Measurements from ENCODE around the gene DNAJB12. TPM values are rescaled to one million over a fixed set of nuclear protein-coding genes. Genes with fewer than 3 reads are reported as not detected.
A peak's percentile ranks its signal among the peaks of the same experiment; 100 is the strongest.
"Not testable (repeated sequence)": the region's sequence is repeated elsewhere in the genome, so short reads cannot be mapped to it uniquely, and the experiment has no call there.

DNAJB12 gene
- total RNA-seq, 2 experiments from 2014 or later: 26.4 to 29.7 TPM

DNA sequence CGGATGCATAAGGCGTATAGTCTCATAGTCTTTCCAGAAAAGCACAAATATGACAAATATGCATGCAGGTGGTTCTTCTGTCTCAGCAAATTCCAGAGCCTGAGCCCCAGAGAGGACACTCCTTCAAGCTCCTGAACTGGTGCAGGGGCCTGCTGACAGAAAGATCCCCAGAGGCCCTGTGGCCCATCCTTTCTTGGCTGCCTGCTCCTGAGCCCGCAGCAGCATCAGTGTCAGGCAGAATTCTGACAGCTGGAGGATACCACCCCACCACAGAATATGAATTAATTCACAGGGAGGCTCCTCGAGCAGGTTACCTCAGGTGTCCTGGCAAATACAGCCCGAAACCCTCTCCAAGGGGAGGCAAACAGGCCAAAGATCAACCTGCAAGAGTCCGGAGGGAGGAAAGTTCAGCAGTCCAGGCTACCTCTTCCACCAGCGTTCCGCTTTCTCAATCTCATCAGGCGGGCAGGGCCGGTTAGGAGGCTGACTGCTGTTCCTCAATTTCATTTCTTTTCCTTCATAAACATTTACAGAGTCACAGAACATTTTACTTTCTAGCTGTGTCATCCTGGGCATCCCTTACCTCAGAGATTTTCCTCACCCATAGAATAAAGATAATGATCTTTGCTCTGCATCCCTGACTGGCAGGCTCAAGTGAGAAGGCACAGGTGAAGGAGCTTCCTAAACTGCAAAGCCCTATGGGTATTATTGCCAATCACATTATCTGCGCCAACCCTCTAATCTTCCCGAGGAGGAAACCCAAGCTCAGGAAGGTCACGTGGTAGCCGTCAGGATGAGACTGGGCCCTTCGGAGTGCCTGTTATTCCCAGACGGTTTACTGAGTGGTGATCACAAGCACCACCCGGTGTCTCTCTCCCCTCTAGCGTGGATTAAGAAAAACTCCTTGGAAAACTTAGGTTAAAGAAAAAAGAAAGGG lies 1.4 kb downstream of the DNAJB12 start:
- Mint-ChIP-seq H3K4me1 (ENCODE audit: low read depth) (peaks cover 34% of the 10 kb centered on the region), H3K4me3 (peak overlapping the region; percentile 96), H3K36me3 (ENCODE audit: low read depth) (peaks cover 27% of the 10 kb centered on the region), H3K27ac (peak overlapping the region; percentile 97), H3K9me3 (ENCODE audit: insufficient read depth) (no peaks in the 10 kb centered on the region), H3K27me3 (ENCODE audit: low read depth) (no peaks in the 10 kb centered on the region)
- no peak for ATAC-seq
- ChIA-PET CTCF (interaction anchor here (0.8 to 5.6 kb wide), 7 partner anchors 9 to 304 kb away, joined by 3 to 32 read pairs (median 4); no protein-coding TSS in a partner anchor), POLR2A (interaction anchor here (1.1 to 1.4 kb wide), 2 partner anchors 11 to 12 kb away, joined by 3 to 4 read pairs; no protein-coding TSS in a partner anchor)
- DNase-seq: no peak

DNA sequence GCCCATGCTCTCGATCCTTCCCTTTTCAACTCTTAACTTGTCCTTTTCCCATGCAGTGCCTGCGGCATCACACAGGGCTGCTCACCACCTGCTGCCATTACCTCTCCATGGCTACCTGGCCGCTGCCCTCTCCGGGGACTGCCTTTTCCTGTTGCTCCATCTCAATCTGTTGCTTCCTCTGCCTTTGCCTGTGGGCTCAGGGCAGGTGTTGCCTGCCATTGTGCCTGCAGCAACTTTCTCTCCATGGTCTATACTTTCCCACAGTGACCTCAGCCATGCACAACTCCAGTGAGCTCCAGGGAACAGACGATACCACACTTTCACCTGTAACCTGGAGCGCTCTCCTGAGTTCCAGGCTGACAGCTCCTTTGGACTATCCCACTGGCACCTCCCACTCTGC lies 3.2 kb downstream of the DNAJB12 start:
- ChIA-PET POLR2A (no interaction called here), CTCF (interaction anchor here (1.1 to 5.6 kb wide), 3 partner anchors 10 to 303 kb away, joined by 6 to 32 read pairs (median 8); no protein-coding TSS in a partner anchor)
- no peak overlapping the region for H3K4me3 Mint-ChIP-seq
- H3K27ac Mint-ChIP-seq: no peak overlapping the region
- no peaks in the 10 kb centered on the region for H3K9me3 Mint-ChIP-seq (ENCODE audit: insufficient read depth)
- H3K36me3 Mint-ChIP-seq (ENCODE audit: low read depth): peaks cover 29% of the 10 kb centered on the region
- peaks cover 34% of the 10 kb centered on the region for H3K4me1 Mint-ChIP-seq (ENCODE audit: low read depth)
- DNase-seq (no peak), ATAC-seq (no peak)
- H3K27me3 Mint-ChIP-seq (ENCODE audit: low read depth): no peaks in the 10 kb centered on the region

DNA sequence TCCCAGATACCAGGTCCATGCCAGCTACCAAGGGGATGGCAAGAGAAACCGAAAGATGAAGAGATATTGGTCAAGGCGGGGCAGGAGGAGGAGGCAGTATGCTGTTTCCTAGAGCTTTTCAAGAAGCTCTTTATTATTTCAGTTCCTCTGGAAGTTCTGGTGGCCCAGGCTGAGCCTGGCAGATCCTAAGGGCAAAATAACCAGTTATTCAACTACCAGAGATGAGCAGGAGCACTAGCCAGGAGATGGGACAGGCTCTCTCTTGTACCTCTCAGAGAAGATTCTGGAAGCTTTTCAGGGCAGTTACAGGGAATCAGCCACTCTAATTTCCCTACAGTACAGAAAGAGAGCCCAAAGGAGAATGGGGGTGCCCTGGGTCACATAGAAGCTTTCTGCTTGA lies 5.3 kb downstream of the DNAJB12 start:
- ATAC-seq: no peak
- POLR2A ChIA-PET: interaction anchor here (1.2 to 1.8 kb wide), 2 partner anchors 18 to 261 kb away, joined by 3 to 5 read pairs; partner anchors contain the start of gene SPOCK2
- H3K27ac Mint-ChIP-seq: no peak overlapping the region
- no peak overlapping the region for H3K4me3 Mint-ChIP-seq
- CTCF ChIA-PET: interaction anchor here (0.7 to 5.6 kb wide), 7 partner anchors 8 to 485 kb away, joined by 3 to 32 read pairs (median 3); partner anchors contain the start of genes ANAPC16 and ASCC1
- peaks cover 29% of the 10 kb centered on the region for H3K36me3 Mint-ChIP-seq (ENCODE audit: low read depth)
- H3K9me3 Mint-ChIP-seq (ENCODE audit: insufficient read depth): no peaks in the 10 kb centered on the region
- peaks cover 40% of the 10 kb centered on the region for H3K4me1 Mint-ChIP-seq (ENCODE audit: low read depth)
- DNase-seq: no peak
- no peaks in the 10 kb centered on the region for H3K27me3 Mint-ChIP-seq (ENCODE audit: low read depth)

DNA sequence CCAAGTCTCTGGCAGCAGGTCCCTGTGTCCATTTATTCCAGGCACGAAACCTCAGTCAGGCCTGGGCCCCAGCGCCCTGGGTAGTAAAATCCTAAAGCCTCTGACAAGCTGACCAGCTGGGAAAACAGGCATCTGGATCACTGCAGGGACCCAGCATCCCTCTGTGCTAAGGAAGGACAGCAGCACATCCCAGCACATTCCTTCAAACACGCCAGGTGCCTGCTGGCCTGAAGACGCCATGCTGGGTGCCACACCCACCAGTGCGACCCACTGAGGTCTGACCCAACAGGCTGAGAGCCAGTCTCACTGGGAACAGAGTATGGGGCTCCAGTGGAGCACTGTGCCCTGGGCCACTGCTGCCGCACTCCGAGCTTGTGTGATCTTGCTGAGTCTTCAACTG lies 6.4 kb downstream of the DNAJB12 start:
- no peak overlapping the region for H3K4me3 Mint-ChIP-seq
- ATAC-seq (no peak), DNase-seq (no peak)
- peaks cover 33% of the 10 kb centered on the region for H3K4me1 Mint-ChIP-seq (ENCODE audit: low read depth)
- no peaks in the 10 kb centered on the region for H3K9me3 Mint-ChIP-seq (ENCODE audit: insufficient read depth)
- no peak overlapping the region for H3K27ac Mint-ChIP-seq
- no peaks in the 10 kb centered on the region for H3K27me3 Mint-ChIP-seq (ENCODE audit: low read depth)
- H3K36me3 Mint-ChIP-seq (ENCODE audit: low read depth): peaks cover 34% of the 10 kb centered on the region
- ChIA-PET CTCF (interaction anchor here (1.1 to 5.6 kb wide), 3 partner anchors 10 to 126 kb away, joined by 3 to 32 read pairs (median 4); no protein-coding TSS in a partner anchor), POLR2A (no interaction called here)

DNA sequence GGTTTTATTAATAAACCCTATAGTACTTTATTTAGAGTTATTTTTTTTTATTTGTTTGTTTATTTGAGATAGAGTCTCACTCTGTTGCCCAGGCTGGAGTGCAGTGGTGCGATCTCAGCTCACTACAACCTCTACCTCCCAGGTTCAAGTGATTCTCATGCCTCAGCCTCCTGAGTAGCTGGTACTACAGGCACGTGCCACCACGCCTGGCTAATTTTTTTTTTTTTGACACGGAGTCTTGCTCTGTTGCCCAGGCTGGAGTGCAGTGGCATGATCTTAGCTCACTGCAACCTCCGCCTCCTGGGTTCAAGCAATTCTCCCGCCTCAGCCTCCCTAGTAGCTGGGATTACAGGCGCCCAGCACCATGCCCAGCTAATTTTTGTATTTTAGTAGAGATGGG lies 8.6 kb downstream of the DNAJB12 start:
- Mint-ChIP-seq H3K36me3 (ENCODE audit: low read depth) (peaks cover 32% of the 10 kb centered on the region), H3K4me1 (ENCODE audit: low read depth) (peaks cover 24% of the 10 kb centered on the region)
- DNase-seq; H3K4me3 Mint-ChIP-seq; ATAC-seq; H3K27ac Mint-ChIP-seq; POLR2A ChIA-PET; H3K9me3 Mint-ChIP-seq (ENCODE audit: insufficient read depth); H3K27me3 Mint-ChIP-seq (ENCODE audit: low read depth): not testable (repeated sequence)
- CTCF ChIA-PET: interaction anchor here (1.3 kb wide), 1 partner anchor 9 kb away, joined by 4 read pairs; no protein-coding TSS in a partner anchor

DNA sequence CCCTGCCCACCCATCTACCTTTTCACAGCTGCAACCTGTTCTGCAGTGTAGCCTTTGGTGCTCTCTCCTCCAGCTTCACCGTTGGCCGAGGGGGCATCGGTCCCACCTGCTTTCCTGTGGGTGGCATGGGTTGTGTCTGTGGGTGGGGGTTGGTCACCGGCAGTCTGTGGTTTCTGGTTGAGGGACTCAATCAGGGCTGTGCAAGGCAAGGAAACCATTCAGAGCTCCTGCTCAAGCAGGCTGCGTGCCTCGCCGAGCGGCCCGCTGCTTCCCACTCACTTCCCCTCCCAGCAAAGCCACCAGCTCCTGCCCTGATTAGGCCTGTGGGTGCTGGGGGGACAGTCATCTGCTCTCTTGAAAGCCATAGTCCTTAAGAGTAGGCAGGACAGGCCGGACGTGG lies 9.8 kb downstream of the DNAJB12 start:
- ChIA-PET POLR2A (interaction anchor here (0.6 to 1.7 kb wide), 4 partner anchors 9 to 71 kb away, joined by 3 to 7 read pairs (median 5); partner anchors contain the start of genes DDIT4 and DNAJB12), CTCF (interaction anchor here (0.9 to 1.5 kb wide), 7 partner anchors 9 to 449 kb away, joined by 3 to 4 read pairs (median 4); no protein-coding TSS in a partner anchor)
- ATAC-seq (peak; percentile 21), DNase-seq (no peak)
- peak overlapping the region; percentile 77 for H3K27ac Mint-ChIP-seq
- H3K4me3 Mint-ChIP-seq: no peak overlapping the region
- H3K9me3 Mint-ChIP-seq (ENCODE audit: insufficient read depth): no peaks in the 10 kb centered on the region
- peaks cover 36% of the 10 kb centered on the region for H3K36me3 Mint-ChIP-seq (ENCODE audit: low read depth)
- peaks cover 33% of the 10 kb centered on the region for H3K4me1 Mint-ChIP-seq (ENCODE audit: low read depth)
- H3K27me3 Mint-ChIP-seq (ENCODE audit: low read depth): no peaks in the 10 kb centered on the region

DNA sequence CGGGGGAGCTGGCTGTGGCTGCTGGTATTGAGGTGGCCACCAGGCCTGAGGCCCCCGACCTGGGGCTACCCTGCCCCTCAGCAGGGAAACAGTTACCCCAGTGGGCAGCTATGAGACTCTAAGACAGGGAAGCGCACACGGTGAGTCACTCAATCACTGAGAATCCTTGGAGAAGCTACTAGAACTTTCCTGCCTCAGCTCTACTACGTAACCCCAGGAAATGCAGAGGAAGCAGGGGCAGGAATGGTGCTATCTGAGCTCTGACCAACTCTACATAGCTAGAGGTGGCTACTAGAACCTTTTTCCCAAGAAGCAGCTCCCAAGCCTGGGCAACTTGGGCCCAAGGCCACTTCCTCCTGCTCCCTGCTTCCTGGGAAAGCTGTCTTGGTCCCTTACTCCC lies 11.8 kb downstream of the DNAJB12 start:
- Mint-ChIP-seq H3K4me3 (no peak overlapping the region), H3K4me1 (ENCODE audit: low read depth) (peaks cover 31% of the 10 kb centered on the region), H3K36me3 (ENCODE audit: low read depth) (peaks cover 32% of the 10 kb centered on the region), H3K9me3 (ENCODE audit: insufficient read depth) (no peaks in the 10 kb centered on the region), H3K27ac (peak overlapping the region; percentile 46), H3K27me3 (ENCODE audit: low read depth) (no peaks in the 10 kb centered on the region)
- ATAC-seq: no peak
- POLR2A ChIA-PET: interaction anchor here (0.5 to 1.2 kb wide), 2 partner anchors 11 to 15 kb away, joined by 3 to 4 read pairs; partner anchors contain the start of gene DNAJB12
- no peak for DNase-seq
- CTCF ChIA-PET: interaction anchor here (0.5 to 3.4 kb wide), 8 partner anchors 17 to 447 kb away, joined by 3 to 19 read pairs (median 6); no protein-coding TSS in a partner anchor

DNA sequence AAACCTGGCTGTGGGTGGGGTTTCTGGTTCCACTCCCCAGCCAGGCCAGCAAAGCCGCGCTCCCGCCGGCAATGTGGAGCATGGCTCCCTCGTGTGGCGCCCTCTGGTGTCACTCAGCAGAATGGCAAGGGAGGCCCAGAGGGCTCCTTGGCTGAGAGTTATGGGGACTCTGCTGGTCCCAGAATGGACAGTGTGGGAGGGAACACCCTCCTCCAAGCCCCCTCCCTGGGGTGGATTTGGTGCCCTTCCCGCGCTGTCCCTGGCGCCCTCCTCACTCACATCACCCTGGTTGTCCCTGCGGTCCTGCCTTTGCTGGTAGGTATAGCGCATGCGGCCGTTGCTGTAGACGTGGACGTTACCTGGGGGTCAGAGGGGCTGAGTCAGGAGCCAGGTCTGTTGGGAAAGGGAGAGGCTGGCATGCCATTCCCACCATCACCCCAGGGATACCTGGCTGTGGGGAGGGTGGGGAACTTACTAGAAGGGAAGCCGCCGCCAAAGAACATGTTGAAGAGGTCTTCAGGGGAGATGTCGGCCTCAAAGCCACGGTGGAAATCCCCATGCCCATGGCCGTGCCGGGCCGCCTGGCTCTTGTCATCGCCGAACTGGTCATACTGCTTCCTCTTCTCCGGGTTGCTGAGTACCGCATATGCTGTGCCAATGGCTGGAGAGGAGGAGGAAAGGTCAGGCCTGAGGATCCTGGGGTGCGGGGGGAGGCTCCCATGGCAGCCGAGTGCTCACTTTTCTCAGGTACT lies 14.0 kb downstream of the DNAJB12 start:
- Mint-ChIP-seq H3K9me3 (ENCODE audit: insufficient read depth) (no peaks in the 10 kb centered on the region), H3K27me3 (ENCODE audit: low read depth) (no peaks in the 10 kb centered on the region), H3K4me1 (ENCODE audit: low read depth) (peaks cover 51% of the 10 kb centered on the region), H3K4me3 (no peak overlapping the region), H3K27ac (peak overlapping the region; percentile 60), H3K36me3 (ENCODE audit: low read depth) (peaks cover 48% of the 10 kb centered on the region)
- ATAC-seq: peak; percentile 40
- DNase-seq: peak; percentile 84
- CTCF ChIA-PET: interaction anchor here (0.6 to 7.8 kb wide), 33 partner anchors 9 to 445 kb away, joined by 3 to 80 read pairs (median 6); partner anchors contain the start of genes ANAPC16 and SPOCK2
- POLR2A ChIA-PET: interaction anchor here (0.7 kb wide), 1 partner anchor 67 kb away, joined by 3 read pairs; the partner anchor contains the start of gene DDIT4

DNA sequence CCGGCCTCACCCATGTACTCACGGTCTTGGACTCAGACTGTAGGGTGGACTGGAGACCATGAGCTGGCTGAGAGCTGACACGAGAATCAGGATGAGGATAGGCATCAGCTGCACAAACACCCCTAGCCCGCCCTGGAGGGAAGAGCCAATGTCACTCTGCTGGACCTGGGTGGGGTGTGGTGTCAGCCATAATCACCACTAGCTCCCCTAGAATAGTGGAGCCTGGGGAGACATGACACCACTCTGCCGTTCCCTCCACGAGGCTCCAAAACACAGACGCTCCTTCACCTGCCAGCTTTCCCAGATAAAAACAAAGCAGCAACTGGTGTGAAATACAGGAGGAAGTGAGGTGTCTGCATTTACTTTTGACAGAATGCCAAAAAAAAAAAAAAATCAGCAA lies 16.5 kb downstream of the DNAJB12 start:
- ATAC-seq: no peak
- Mint-ChIP-seq H3K4me1 (ENCODE audit: low read depth) (peaks cover 60% of the 10 kb centered on the region), H3K9me3 (ENCODE audit: insufficient read depth) (no peaks in the 10 kb centered on the region), H3K27me3 (ENCODE audit: low read depth) (no peaks in the 10 kb centered on the region), H3K27ac (no peak overlapping the region), H3K36me3 (ENCODE audit: low read depth) (peaks cover 60% of the 10 kb centered on the region), H3K4me3 (no peak overlapping the region)
- no peak for DNase-seq
- CTCF ChIA-PET: interaction anchor here (0.9 to 7.8 kb wide), 29 partner anchors 11 to 543 kb away, joined by 3 to 122 read pairs (median 13); partner anchors contain the start of genes ANAPC16, ASCC1 and DDIT4
- POLR2A ChIA-PET: interaction anchor here (0.8 to 2.3 kb wide), 2 partner anchors 12 to 63 kb away, joined by 3 to 9 read pairs; no protein-coding TSS in a partner anchor

DNA sequence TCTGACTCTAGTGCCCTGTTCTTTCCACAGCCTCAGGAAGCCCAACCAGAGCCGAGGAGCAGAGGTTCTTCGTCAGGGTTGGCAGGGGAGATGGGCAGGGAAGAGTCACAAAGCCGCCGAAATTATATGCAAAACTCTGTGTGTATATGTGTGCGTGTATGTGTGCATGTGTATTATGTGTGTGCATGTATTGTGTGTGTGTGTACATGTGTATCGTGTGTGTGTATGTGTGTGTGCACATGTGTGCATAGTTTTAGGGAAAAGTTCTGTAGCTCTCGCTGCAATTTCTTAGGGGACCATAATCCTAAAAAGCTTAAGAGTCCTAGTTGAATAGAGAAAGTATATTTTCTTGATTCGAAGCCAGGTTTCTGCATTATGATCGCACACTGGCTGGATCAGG lies 17.0 kb downstream of the DNAJB12 start:
- peak overlapping the region; percentile 61 for H3K27ac Mint-ChIP-seq
- peaks cover 65% of the 10 kb centered on the region for H3K4me1 Mint-ChIP-seq (ENCODE audit: low read depth)
- no peaks in the 10 kb centered on the region for H3K27me3 Mint-ChIP-seq (ENCODE audit: low read depth)
- ATAC-seq (no peak), DNase-seq (no peak)
- no peak overlapping the region for H3K4me3 Mint-ChIP-seq
- ChIA-PET CTCF (interaction anchor here (0.8 to 7.8 kb wide), 50 partner anchors 9 to 543 kb away, joined by 3 to 122 read pairs (median 6); partner anchors contain the start of genes ANAPC16, ASCC1, DDIT4 and DNAJB12), POLR2A (interaction anchor here (1.3 to 2.3 kb wide), 3 partner anchors 63 to 119 kb away, joined by 4 to 9 read pairs (median 5); no protein-coding TSS in a partner anchor)
- H3K36me3 Mint-ChIP-seq (ENCODE audit: low read depth): peaks cover 61% of the 10 kb centered on the region
- H3K9me3 Mint-ChIP-seq (ENCODE audit: insufficient read depth): no peaks in the 10 kb centered on the region

Data from activated CD8-positive, alpha-beta T cell treated with anti-CD3 and anti-CD28 coated beads, Interleukin-2, amount 10 ng/mL, durations not matched to agents 7 days and 5 days (primary cell).